WTC11 (cell line): ENCODE measurements around the gene METRNL. TPM values are rescaled to one million over a fixed set of nuclear protein-coding genes. Genes with fewer than 3 reads are reported as not detected.

Experiments used
- ATAC-seq: fragments of 200-7000 bp; cut with Tn5 transposase; 2 replicates; pipeline ENCODE4 v1.10.0; 2021; ENCODE audit warnings: mild to moderate bottlenecking, moderate library complexity
- CTCF ChIA-PET: fragments of 300-600 bp; sonication (Branson Sonifier 250); formaldehyde crosslinking; loops from one replicate; lab custom pipeline; 2021; ENCODE audit warnings: antibody characterized with exemption; lab: Charles Lee
- POLR2A ChIA-PET: fragments of 350-600 bp; sonication (Branson Sonifier 250); formaldehyde crosslinking; loops from one replicate; lab custom pipeline; 2021; ENCODE audit warnings: antibody characterized with exemption; lab: Charles Lee
- DNase-seq: peaks from one replicate; pipeline ENCODE4 v3.0.0; 2021; ENCODE audit warnings: low spot score
- H3K27ac Mint-ChIP-seq: 2 replicates; pipeline ENCODE4 v1.8.0; 2021; ENCODE audit warnings: mixed read lengths
- H3K27me3 Mint-ChIP-seq: 2 replicates; pipeline ENCODE4 v1.8.0; 2021; ENCODE audit warnings: low read depth, mild to moderate bottlenecking, moderate library complexity, mixed read lengths
- H3K36me3 Mint-ChIP-seq: 2 replicates; pipeline ENCODE4 v1.8.0; 2021; ENCODE audit warnings: mixed read lengths
- H3K4me1 Mint-ChIP-seq: 2 replicates; pipeline ENCODE4 v1.8.0; 2022; ENCODE audit warnings: mixed read lengths
- H3K4me3 Mint-ChIP-seq: 2 replicates; pipeline ENCODE4 v1.8.0; 2021; ENCODE audit warnings: mild to moderate bottlenecking, moderate library complexity, mixed read lengths
- H3K9me3 Mint-ChIP-seq: 2 replicates; pipeline ENCODE4 v1.8.0; 2021; ENCODE audit warnings: mixed read lengths
- E2F1 ChIP-seq: sonication (generic); formaldehyde crosslinking; IDR thresholded peaks from 2 replicates; pipeline ENCODE4 v1.8.0; 2022; ENCODE audit warnings: mild to moderate bottlenecking, missing genetic modification reagents
- HMGA2 ChIP-seq: fragments of 250-450 bp; sonication (Bioruptor Pico); IDR thresholded peaks from 2 replicates; pipeline ENCODE4 v1.4.0; 2021; ENCODE audit warnings: mild to moderate bottlenecking, moderate library complexity
- IRF1 ChIP-seq: sonication (generic); formaldehyde crosslinking; IDR thresholded peaks from 2 replicates; pipeline ENCODE4 v1.8.0; 2023; ENCODE audit warnings: missing genetic modification reagents
- JAZF1 ChIP-seq: fragments of 250-450 bp; sonication (Bioruptor Pico); IDR thresholded peaks from 2 replicates; pipeline ENCODE4 v1.9.0; 2021; ENCODE audit warnings: moderate library complexity, mild to moderate bottlenecking, inconsistent platforms
- MXD4 ChIP-seq: fragments of 250-450 bp; sonication (Bioruptor Pico); IDR thresholded peaks from 2 replicates; pipeline ENCODE4 v1.8.0; 2021; ENCODE audit warnings: mild to moderate bottlenecking, moderate library complexity, borderline replicate concordance
- MYBL2 ChIP-seq: sonication (generic); formaldehyde crosslinking; IDR thresholded peaks from 2 replicates; pipeline ENCODE4 v1.8.1; 2023; ENCODE audit warnings: mild to moderate bottlenecking, moderate library complexity, missing genetic modification reagents
- NFATC4 ChIP-seq: fragments of 250-450 bp; sonication (Bioruptor Pico); IDR thresholded peaks from 2 replicates; pipeline ENCODE4 v1.9.0; 2021; ENCODE audit warnings: mild to moderate bottlenecking
- NFYB ChIP-seq: sonication (generic); formaldehyde crosslinking; conservative IDR thresholded peaks from 2 replicates; pipeline ENCODE4 v1.8.0; 2022; ENCODE audit warnings: low read depth, missing genetic modification reagents
- SOX15 ChIP-seq: fragments of 250-450 bp; sonication (Bioruptor Pico); IDR thresholded peaks from 2 replicates; pipeline ENCODE4 v1.9.0; 2021; ENCODE audit warnings: mild to moderate bottlenecking
- TEAD4 ChIP-seq: sonication (generic); formaldehyde crosslinking; IDR thresholded peaks from 2 replicates; pipeline ENCODE4 v1.8.0; 2022; ENCODE audit warnings: mild to moderate bottlenecking, missing genetic modification reagents
- ZNF121 ChIP-seq: sonication (generic); formaldehyde crosslinking; IDR thresholded peaks from 2 replicates; pipeline ENCODE4 v1.8.0; 2023; ENCODE audit warnings: missing genetic modification reagents
- ZNF263 ChIP-seq: sonication (generic); formaldehyde crosslinking; IDR thresholded peaks from 2 replicates; pipeline ENCODE4 v1.8.1; 2022; ENCODE audit warnings: low read depth, mild to moderate bottlenecking, moderate library complexity, missing genetic modification reagents
- ZNF423 ChIP-seq: fragments of 250-450 bp; sonication (Bioruptor Pico); IDR thresholded peaks from 2 replicates; pipeline ENCODE4 v2.1.2; 2022; ENCODE audit warnings: mild to moderate bottlenecking, moderate library complexity
- total RNA-seq: library from RNA; stranded (reverse); gene quantifications from 3 replicates; pipeline ENCODE4 v1.2.3, GENCODE V29; 2021
- TF ChIP-seq, protein P1 (sequence below): sonication (generic); formaldehyde crosslinking; IDR thresholded peaks from 2 replicates; pipeline ENCODE4 v1.8.1; 2023; ENCODE audit warnings: mild to moderate bottlenecking, missing genetic modification reagents, moderate library complexity
- TF ChIP-seq, protein P2 (sequence below): sonication (generic); formaldehyde crosslinking; conservative IDR thresholded peaks from 2 replicates; pipeline ENCODE4 v1.8.1; 2023; ENCODE audit warnings: mild to moderate bottlenecking, low read depth, missing genetic modification reagents, moderate library complexity

Gene METRNL
- total RNA-seq, 1 experiment from 2014 or later, result 27.7 TPM

DNA sequence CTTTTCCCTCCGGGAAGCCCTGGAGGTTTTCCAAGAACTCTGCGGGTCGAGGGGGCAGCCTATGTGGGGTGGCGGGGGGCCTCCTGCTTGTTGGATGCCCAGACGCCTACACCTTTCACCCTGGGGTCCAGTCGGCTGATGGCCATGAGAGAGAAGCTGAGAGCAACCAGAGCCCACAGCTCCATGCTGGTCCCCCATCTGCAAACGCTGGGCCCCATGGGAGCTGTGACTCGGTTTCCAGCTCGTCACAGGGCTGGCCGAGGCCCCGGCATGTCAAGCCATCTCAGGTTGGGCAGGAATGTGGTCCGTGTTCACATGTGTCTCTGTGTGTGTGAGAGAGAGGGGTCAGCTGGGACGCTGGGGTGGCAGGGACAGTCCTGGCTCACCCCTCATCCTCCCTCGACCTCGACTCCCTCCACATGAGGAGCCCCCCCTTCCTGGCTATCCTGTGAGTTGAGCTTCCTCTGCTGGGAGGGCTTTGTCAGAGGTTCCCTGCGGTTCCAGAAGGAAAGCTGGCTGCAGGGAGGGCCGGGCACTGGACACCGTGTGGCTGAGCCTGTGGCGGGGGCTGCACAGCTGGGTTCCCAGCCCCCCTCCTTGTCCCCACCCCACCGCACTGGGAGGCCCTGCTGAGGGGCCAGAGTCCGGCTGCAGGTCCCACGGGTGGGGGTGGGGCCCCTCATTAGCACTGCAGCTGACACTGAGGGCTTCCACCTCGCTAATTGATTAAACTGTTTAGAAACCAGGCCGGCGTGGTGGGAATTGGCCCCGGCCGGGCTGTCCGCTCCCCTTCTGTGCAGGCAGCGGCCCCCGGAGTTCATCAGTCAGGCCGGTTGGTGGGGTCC lies 19.1 kb downstream of the METRNL start:
- H3K27me3 Mint-ChIP-seq, result no peaks in the 10 kb centered on the region
- peaks cover 16% of the 10 kb centered on the region for H3K4me1 Mint-ChIP-seq
- no peak overlapping the region for H3K4me3 Mint-ChIP-seq
- POLR2A ChIA-PET, result no interaction called here
- CTCF ChIA-PET, result interaction anchor here (1.0 to 1.1 kb wide), 2 partner anchors 9 to 82 kb away, joined by 3 read pairs; no protein-coding TSS in a partner anchor
- ATAC-seq (no peak), DNase-seq (no peak)
- H3K27ac Mint-ChIP-seq, result peak overlapping the region; percentile 23; the same call in 1 of the 2 replicates
- TF ChIP-seq, protein P1, sequence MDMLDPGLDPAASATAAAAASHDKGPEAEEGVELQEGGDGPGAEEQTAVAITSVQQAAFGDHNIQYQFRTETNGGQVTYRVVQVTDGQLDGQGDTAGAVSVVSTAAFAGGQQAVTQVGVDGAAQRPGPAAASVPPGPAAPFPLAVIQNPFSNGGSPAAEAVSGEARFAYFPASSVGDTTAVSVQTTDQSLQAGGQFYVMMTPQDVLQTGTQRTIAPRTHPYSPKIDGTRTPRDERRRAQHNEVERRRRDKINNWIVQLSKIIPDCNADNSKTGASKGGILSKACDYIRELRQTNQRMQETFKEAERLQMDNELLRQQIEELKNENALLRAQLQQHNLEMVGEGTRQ (CRISPR knock-in tag), result no peak
- TF ChIP-seq MYBL2 (CRISPR knock-in tag) (no peak), NFATC4 (no peak), HMGA2 (CRISPR knock-in tag) (no peak), ZNF121 (CRISPR knock-in tag) (no peak), NFYB (CRISPR knock-in tag) (no peak), TEAD4 (CRISPR knock-in tag) (no peak), ZNF423 (no peak), IRF1 (CRISPR knock-in tag) (no peak)
- TF ChIP-seq, protein P2, sequence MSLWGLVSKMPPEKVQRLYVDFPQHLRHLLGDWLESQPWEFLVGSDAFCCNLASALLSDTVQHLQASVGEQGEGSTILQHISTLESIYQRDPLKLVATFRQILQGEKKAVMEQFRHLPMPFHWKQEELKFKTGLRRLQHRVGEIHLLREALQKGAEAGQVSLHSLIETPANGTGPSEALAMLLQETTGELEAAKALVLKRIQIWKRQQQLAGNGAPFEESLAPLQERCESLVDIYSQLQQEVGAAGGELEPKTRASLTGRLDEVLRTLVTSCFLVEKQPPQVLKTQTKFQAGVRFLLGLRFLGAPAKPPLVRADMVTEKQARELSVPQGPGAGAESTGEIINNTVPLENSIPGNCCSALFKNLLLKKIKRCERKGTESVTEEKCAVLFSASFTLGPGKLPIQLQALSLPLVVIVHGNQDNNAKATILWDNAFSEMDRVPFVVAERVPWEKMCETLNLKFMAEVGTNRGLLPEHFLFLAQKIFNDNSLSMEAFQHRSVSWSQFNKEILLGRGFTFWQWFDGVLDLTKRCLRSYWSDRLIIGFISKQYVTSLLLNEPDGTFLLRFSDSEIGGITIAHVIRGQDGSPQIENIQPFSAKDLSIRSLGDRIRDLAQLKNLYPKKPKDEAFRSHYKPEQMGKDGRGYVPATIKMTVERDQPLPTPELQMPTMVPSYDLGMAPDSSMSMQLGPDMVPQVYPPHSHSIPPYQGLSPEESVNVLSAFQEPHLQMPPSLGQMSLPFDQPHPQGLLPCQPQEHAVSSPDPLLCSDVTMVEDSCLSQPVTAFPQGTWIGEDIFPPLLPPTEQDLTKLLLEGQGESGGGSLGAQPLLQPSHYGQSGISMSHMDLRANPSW (CRISPR knock-in tag), result no peak
- peaks cover 6% of the 10 kb centered on the region for H3K36me3 Mint-ChIP-seq
- no peaks in the 10 kb centered on the region for H3K9me3 Mint-ChIP-seq

GRCh38 chr17:83099086-83099555 lies 19.7 kb downstream of the METRNL start:
- no peak for DNase-seq
- peaks cover 18% of the 10 kb centered on the region for H3K4me1 Mint-ChIP-seq
- no peak overlapping the region for H3K27ac Mint-ChIP-seq
- no peaks in the 10 kb centered on the region for H3K27me3 Mint-ChIP-seq
- TF ChIP-seq ZNF263 (CRISPR knock-in tag) (no peak), ZNF423 (0 out of 2 replicates have a peak, but pooled peaks have one; percentile 10)
- H3K4me3 Mint-ChIP-seq, result no peak overlapping the region
- ChIA-PET CTCF (interaction anchor here (1.0 to 1.1 kb wide), 2 partner anchors 8 to 82 kb away, joined by 3 read pairs; no protein-coding TSS in a partner anchor), POLR2A (no interaction called here)
- ATAC-seq, result no peak
- H3K9me3 Mint-ChIP-seq, result no peaks in the 10 kb centered on the region
- peaks cover 6% of the 10 kb centered on the region for H3K36me3 Mint-ChIP-seq

GRCh38 chr17:83099570-83100181 lies 20.3 kb downstream of the METRNL start:
- H3K27ac Mint-ChIP-seq, result no peak overlapping the region

More at GRCh38 chr17:83099570-83100181, 20.3 kb downstream of the METRNL start:
- ChIA-PET CTCF (interaction anchor here (1.0 kb wide), 1 partner anchor 8 kb away, joined by 3 read pairs; no protein-coding TSS in a partner anchor), POLR2A (no interaction called here)
- Mint-ChIP-seq H3K4me3 (peak overlapping the region; percentile 47), H3K27me3 (no peaks in the 10 kb centered on the region), H3K36me3 (peaks cover 6% of the 10 kb centered on the region), H3K4me1 (peaks cover 23% of the 10 kb centered on the region), H3K9me3 (no peaks in the 10 kb centered on the region)
- TF ChIP-seq ZNF423, result 0 out of 2 replicates have a peak, but pooled peaks have one; percentile 16
- no peak for TF ChIP-seq MXD4 (CRISPR knock-in tag)
- no peak for TF ChIP-seq SOX15 (CRISPR knock-in tag)
- TF ChIP-seq E2F1 (CRISPR knock-in tag), result no peak
- no peak for TF ChIP-seq JAZF1 (CRISPR knock-in tag)
- peak; percentile 10; the same call in 1 of the 2 replicates for ATAC-seq
- no peak for DNase-seq
